Measurements from ENCODE around the gene PTPN2.

Gene PTPN2

GRCh38 chr18:12750076-12750714 lies 133.8 kb downstream of the PTPN2 start:
- DNase-seq (ENCODE audit: extremely low read depth in 1 of 2, low read depth in 1 of 2) = no peak

GRCh38 chr18:12749121-12749520 lies 134.9 kb downstream of the PTPN2 start:
- DNase-seq (ENCODE audit: extremely low read depth in 1 of 2, low read depth in 1 of 2) = no peak

GRCh38 chr18:12748671-12749070 lies 135.4 kb downstream of the PTPN2 start:
- DNase-seq (ENCODE audit: extremely low read depth in 1 of 2, low read depth in 1 of 2) = no peak

GRCh38 chr18:12747530-12748315 lies 136.3 kb downstream of the PTPN2 start:
- DNase-seq (ENCODE audit: extremely low read depth in 1 of 2, low read depth in 1 of 2) = no peak

- DNase-seq (ENCODE audit: extremely low read depth in 1 of 2, low read depth in 1 of 2) = no peak
These were observed 138.8 kb downstream of the PTPN2 start for GRCh38 chr18:12745095-12745795.

GRCh38 chr18:12744103-12744502 lies 139.9 kb downstream of the PTPN2 start:
- no peak for DNase-seq (ENCODE audit: extremely low read depth in 1 of 2, low read depth in 1 of 2)

- no peak for DNase-seq (ENCODE audit: extremely low read depth in 1 of 2, low read depth in 1 of 2)
These were observed 141.6 kb downstream of the PTPN2 start for GRCh38 chr18:12742453-12742852.

Measured in activated CD8-positive, alpha-beta memory T cell treated with anti-CD3 and anti-CD28 coated beads for 1 hour (primary cell).